ENCODE measurements around the gene KMT2C. TPM values are rescaled to one million over a fixed set of nuclear protein-coding genes. Genes with fewer than 3 reads are reported as not detected.

The KMT2C gene
- total RNA-seq, 1 donor from 2014 or later = 18.0 TPM

DNA sequence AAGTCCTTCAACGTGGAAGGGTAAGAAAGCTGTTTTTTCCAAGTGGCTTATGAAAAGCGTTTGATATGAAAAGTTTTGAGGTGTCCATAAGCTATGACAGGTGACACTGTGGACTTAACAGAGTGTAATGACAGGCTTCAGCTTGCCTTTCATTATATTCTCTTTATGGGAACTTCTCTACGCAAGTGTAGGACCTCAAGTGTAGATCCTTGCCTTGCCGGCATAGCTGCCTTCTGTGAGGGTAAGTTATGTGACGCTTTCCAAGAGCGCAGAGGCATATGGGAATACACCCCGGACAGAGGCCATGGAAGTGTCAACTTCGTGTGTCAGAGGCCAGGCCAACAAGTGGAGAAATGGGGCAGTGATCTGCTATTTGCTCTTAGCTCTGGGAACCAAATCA is 318.4 kb downstream of the KMT2C start:
- DNase-seq (ENCODE audit: low read depth) = no peak
- H3K4me3 ChIP-seq (ENCODE audit: low read depth, low read length) = no peak overlapping the region
- no peak for TF ChIP-seq CTCF (conservative IDR thresholded peaks at IDR 0.05; ENCODE audit: low read depth, low read length)

DNA sequence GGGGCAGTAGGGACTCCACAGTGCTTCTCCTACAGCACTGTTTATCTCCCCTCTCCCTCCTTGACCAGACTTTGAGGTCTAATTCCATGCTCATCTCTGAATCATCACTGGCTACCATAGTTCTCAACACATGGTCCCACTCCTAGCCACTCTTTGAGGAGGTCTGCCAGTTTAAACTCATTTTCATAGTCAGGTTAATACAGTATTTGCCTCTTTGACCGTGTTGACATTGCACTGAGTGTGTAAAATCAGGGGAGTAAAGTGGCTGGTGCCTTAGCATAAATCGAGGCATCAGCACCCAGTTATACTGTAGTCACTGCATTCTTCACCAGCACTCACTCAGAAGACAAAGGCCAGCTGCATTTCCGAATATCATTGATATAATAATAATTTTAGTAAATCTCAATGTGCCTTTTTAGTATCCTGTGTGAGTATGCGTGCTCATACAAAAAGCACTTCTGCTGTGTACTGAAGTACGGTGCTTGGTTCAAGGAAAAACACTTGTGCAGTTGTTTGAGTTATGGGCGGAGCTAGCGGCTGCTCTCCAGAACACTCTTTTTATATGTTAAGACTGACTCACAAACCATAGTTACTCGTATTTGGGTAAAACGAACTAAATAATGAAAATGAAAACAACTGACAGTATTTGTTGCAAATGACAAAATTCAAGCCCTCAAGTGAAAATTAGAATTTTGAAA is 320.6 kb downstream of the KMT2C start:
- TF ChIP-seq CTCF (conservative IDR thresholded peaks at IDR 0.05; ENCODE audit: low read depth, low read length) = no peak
- no peak overlapping the region for H3K4me3 ChIP-seq (ENCODE audit: low read depth, low read length)
- no peak for DNase-seq (ENCODE audit: low read depth)

DNA sequence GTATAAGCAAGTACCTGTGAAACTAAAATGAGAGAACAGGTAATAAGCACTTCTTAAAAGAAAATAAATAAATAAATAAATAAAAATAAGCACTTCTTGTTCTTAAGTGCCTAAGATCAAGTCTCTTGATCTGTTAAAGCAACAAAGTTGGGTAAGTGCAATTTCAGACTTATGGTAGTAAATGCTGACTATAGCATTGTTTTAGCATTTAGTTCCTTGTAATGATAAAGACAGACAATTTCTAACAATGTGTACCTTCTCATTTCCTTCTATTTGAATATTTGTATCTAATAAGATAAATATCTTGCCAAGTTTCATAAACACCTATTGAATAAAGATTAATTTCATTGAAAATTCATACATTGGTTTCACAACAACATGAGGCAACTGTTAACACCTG is 323.0 kb downstream of the KMT2C start:
- no peak for TF ChIP-seq CTCF (conservative IDR thresholded peaks at IDR 0.05; ENCODE audit: low read depth, low read length)
- no peak overlapping the region for H3K4me3 ChIP-seq (ENCODE audit: low read depth, low read length)
- DNase-seq (ENCODE audit: low read depth) = no peak

DNA sequence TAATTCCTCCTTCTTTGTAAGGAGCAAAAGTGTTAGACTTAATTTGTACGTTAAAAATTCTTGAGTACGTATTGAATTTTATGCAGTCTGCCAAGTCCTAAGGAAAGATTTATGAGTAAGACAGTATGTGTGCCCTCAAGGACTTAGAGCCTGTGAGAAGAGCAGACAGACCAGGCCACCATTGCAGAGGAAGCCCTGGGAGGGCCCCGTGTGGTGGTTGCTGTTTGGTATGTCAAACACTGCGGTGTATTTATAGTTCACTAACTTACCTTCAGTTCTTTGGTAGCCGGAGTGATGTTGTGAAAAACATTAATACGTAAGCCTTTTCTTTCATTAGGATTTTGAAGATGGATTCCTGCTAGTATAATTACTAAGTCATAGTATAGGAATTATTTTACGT is 327.4 kb downstream of the KMT2C start:
- H3K4me3 ChIP-seq (ENCODE audit: low read depth, low read length) = no peak overlapping the region
- no peak for DNase-seq (ENCODE audit: low read depth)
- no peak for TF ChIP-seq CTCF (conservative IDR thresholded peaks at IDR 0.05; ENCODE audit: low read depth, low read length)

DNA sequence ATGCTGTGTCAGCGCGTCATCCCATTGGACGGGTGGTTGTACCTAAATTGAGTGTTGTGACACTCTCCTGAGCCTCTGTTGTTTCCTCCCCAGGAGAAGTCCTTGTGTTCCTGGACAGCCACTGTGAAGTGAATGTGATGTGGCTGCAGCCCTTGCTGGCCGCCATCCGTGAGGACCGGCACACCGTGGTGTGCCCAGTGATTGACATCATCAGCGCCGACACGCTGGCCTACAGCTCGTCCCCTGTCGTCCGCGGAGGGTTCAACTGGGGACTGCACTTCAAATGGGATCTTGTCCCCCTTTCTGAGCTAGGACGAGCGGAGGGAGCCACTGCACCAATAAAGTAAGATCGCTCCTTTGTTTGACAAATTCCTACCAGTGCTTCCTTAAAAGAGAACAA is 327.9 kb downstream of the KMT2C start:
- no peak overlapping the region for H3K4me3 ChIP-seq (ENCODE audit: low read depth, low read length)
- no peak for DNase-seq (ENCODE audit: low read depth)
- no peak for TF ChIP-seq CTCF (conservative IDR thresholded peaks at IDR 0.05; ENCODE audit: low read depth, low read length)

GRCh38 chr7:152106990-152107389 is 328.8 kb downstream of the KMT2C start:
- no peak for TF ChIP-seq CTCF (conservative IDR thresholded peaks at IDR 0.05; ENCODE audit: low read depth, low read length)
- H3K4me3 ChIP-seq (ENCODE audit: low read depth, low read length) = no peak overlapping the region

GRCh38 chr7:152105205-152105604 is 330.6 kb downstream of the KMT2C start:
- H3K4me3 ChIP-seq (ENCODE audit: low read depth, low read length) = no peak overlapping the region
- DNase-seq (ENCODE audit: low read depth) = no peak
- no peak for TF ChIP-seq CTCF (conservative IDR thresholded peaks at IDR 0.05; ENCODE audit: low read depth, low read length)

More at GRCh38 chr7:152106990-152107389, 328.8 kb downstream of the KMT2C start:
- DNase-seq (ENCODE audit: low read depth) = no peak
